HepG2 (cell line): ENCODE measurements around the gene ENPP7. TPM values are rescaled to one million over a fixed set of nuclear protein-coding genes. Genes with fewer than 3 reads are reported as not detected.
A peak's percentile ranks its signal among the peaks of the same experiment; 100 is the strongest.

Source experiments
- ASH2L ChIP-seq: fragments of 300-600, 200-600 bp; sonication (generic); IDR thresholded peaks from 2 replicates; pipeline ENCODE4 v1.7.0; 2017; ENCODE audit warnings: low read depth, mild to moderate bottlenecking, moderate library complexity, mixed read lengths, low read length; ENCODE audit not compliant: insufficient read length
- CEBPB ChIP-seq: IDR thresholded peaks from 2 replicates; pipeline ENCODE4 v1.6.1; 2011; ENCODE audit warnings: low read depth, low read length, improper control_type of control experiment, borderline replicate concordance
- IRF2 ChIP-seq: IDR thresholded peaks from 2 replicates; pipeline ENCODE4 v1.6.1; 2018; ENCODE audit warnings: missing genetic modification reagents, missing compliant biosample characterization
- JUND ChIP-seq: sonication (generic); formaldehyde crosslinking; IDR thresholded peaks from 2 replicates; pipeline ENCODE4 v1.8.0; 2022; ENCODE audit warnings: mild to moderate bottlenecking, missing genetic modification reagents
- KLF15 ChIP-seq: sonication (generic); formaldehyde crosslinking; IDR thresholded peaks from 2 replicates; pipeline ENCODE4 v1.8.1; 2023; ENCODE audit warnings: borderline replicate concordance, mild to moderate bottlenecking, inconsistent platforms, missing genetic modification reagents, mixed read lengths
- MTA1 ChIP-seq: sonication (generic); formaldehyde crosslinking; IDR thresholded peaks from 2 replicates; pipeline ENCODE4 v1.4.0; 2020; ENCODE audit warnings: missing genetic modification reagents, mild to moderate bottlenecking, borderline replicate concordance
- MTA3 ChIP-seq: sonication (generic); formaldehyde crosslinking; IDR thresholded peaks from 2 replicates; pipeline ENCODE4 v1.4.0; 2020; ENCODE audit warnings: missing genetic modification reagents
- NKX3-1 ChIP-seq: sonication (generic); formaldehyde crosslinking; IDR thresholded peaks from 2 replicates; pipeline ENCODE4 v1.5.0; 2020; ENCODE audit warnings: missing genetic modification reagents
- SNAPC5 ChIP-seq: sonication (generic); formaldehyde crosslinking; IDR thresholded peaks from 2 replicates; pipeline ENCODE4 v1.8.1; 2023; ENCODE audit warnings: mild to moderate bottlenecking, missing genetic modification reagents, borderline replicate concordance
- SOX13 ChIP-seq, 3 experiments: fragments of 450-650 bp in 1 of 3; sonication (generic) in 1 of 3; formaldehyde crosslinking in 1 of 3; IDR thresholded peaks in 2 of 3; conservative IDR thresholded peaks in 1 of 3; 2 replicates each; pipeline versions ENCODE4 v1.5.0 to v1.6.1; 2016 to 2020; ENCODE audit warnings: antibody characterized with exemption in 1 of 3, mild to moderate bottlenecking in 1 of 3, missing compliant biosample characterization in 1 of 3, missing genetic modification reagents in 1 of 3, moderate library complexity in 1 of 3
- TAF1 ChIP-seq: sonication (generic); formaldehyde crosslinking; IDR thresholded peaks from 2 replicates; pipeline ENCODE4 v1.4.0; 2020; ENCODE audit warnings: missing genetic modification reagents
- TFAP4 ChIP-seq: sonication (generic); IDR thresholded peaks from 2 replicates; pipeline ENCODE4 v1.6.1; 2016; ENCODE audit warnings: low read depth, borderline replicate concordance
- THYN1 ChIP-seq: sonication (generic); formaldehyde crosslinking; IDR thresholded peaks from 2 replicates; pipeline ENCODE4 v1.8.1; 2023; ENCODE audit warnings: low read depth, mild to moderate bottlenecking, moderate library complexity, missing genetic modification reagents, borderline replicate concordance
- TOPORS ChIP-seq: sonication (generic); formaldehyde crosslinking; IDR thresholded peaks from 2 replicates; pipeline ENCODE4 v1.8.0; 2023; ENCODE audit warnings: mild to moderate bottlenecking, missing genetic modification reagents
- ZBTB2 ChIP-seq: sonication (generic); formaldehyde crosslinking; IDR thresholded peaks from 2 replicates; pipeline ENCODE4 v1.8.0; 2022; ENCODE audit warnings: low read depth, missing genetic modification reagents
- ZBTB33 ChIP-seq: sonication (generic); formaldehyde crosslinking; IDR thresholded peaks from 2 replicates; pipeline ENCODE4 v1.4.0; 2020; ENCODE audit warnings: missing genetic modification reagents
- ZFP36 ChIP-seq: fragments of 150-350 bp; IDR thresholded peaks from 2 replicates; pipeline ENCODE4 v1.6.1; 2018; ENCODE audit warnings: borderline replicate concordance, low read length, low read depth; ENCODE audit not compliant: partially characterized antibody
- ZNF577 ChIP-seq: sonication (generic); formaldehyde crosslinking; IDR thresholded peaks from 2 replicates; pipeline ENCODE4 v1.4.0; 2020; ENCODE audit warnings: mild to moderate bottlenecking, low read depth, missing genetic modification reagents, borderline replicate concordance
- ZNF615 ChIP-seq: sonication (generic); formaldehyde crosslinking; IDR thresholded peaks from 2 replicates; pipeline ENCODE4 v1.5.0; 2020; ENCODE audit warnings: mild to moderate bottlenecking, missing genetic modification reagents, borderline replicate concordance
- ZNF737 ChIP-seq: sonication (generic); formaldehyde crosslinking; IDR thresholded peaks from 2 replicates; pipeline ENCODE4 v1.5.0; 2020; ENCODE audit warnings: missing genetic modification reagents, mild to moderate bottlenecking, borderline replicate concordance
- ZNF740 ChIP-seq: sonication (generic); formaldehyde crosslinking; IDR thresholded peaks from 2 replicates; pipeline ENCODE4 v1.4.0; 2020; ENCODE audit warnings: missing genetic modification reagents
- ZXDC ChIP-seq: sonication (generic); formaldehyde crosslinking; IDR thresholded peaks from 2 replicates; pipeline ENCODE4 v1.5.0; 2020; ENCODE audit warnings: mild to moderate bottlenecking, missing genetic modification reagents
- polyA plus RNA-seq, 8 experiments: library from polyadenylated mRNA; depleted of rRNA in 3 of 8; stranded (reverse) in 7 of 8; unstranded in 1 of 8; fragments of >200 nt; fragmentation: Illumina TruSeq in 4 of 8; extraction: Trizol in 4 of 8; gene quantifications; 2 replicates each; pipeline versions ENCODE4 v1.2.1 to v1.2.3, GENCODE V29; 2011 to 2016; ENCODE audit warnings: low read depth in 4 of 8, missing spikeins in 1 of 8, mixed read lengths in 1 of 8; ENCODE audit not compliant: insufficient read depth in 1 of 8
- total RNA-seq, 5 experiments: library from RNA; depleted of rRNA; stranded (reverse); fragments of >200 nt; fragmentation: Illumina TruSeq; extraction: Trizol; gene quantifications; 2 replicates each; pipeline ENCODE4 v1.2.3, GENCODE V29; 2016; ENCODE audit warnings: low read depth in 1 of 5

The ENPP7 gene
- total and polyA plus RNA-seq, 2 of the 13 experiments (the other 11 are each of a cell fraction or from before 2014, with no cell fraction given): 1.1 to 2.2 TPM

GRCh38 chr17:79777894-79778503 lies 47.3 kb downstream of the ENPP7 start, which contains the start of gene CBX2 (continued):
- no peak for TF ChIP-seq ZNF577 (CRISPR knock-in tag)
- TF ChIP-seq ZBTB33 (CRISPR knock-in tag): no peak
- TF ChIP-seq MTA3 (CRISPR knock-in tag): no peak
- no peak for TF ChIP-seq KLF15 (CRISPR knock-in tag)
- no peak for TF ChIP-seq ZFP36
- TF ChIP-seq CEBPB: no peak
- no peak for TF ChIP-seq ZXDC (CRISPR knock-in tag)
- no peak for TF ChIP-seq JUND
- no peak for TF ChIP-seq MTA1 (CRISPR knock-in tag)
- TF ChIP-seq TOPORS (CRISPR knock-in tag): no peak
- TF ChIP-seq TFAP4: no peak
- TF ChIP-seq ZBTB2: 0 out of 2 replicates have a peak, but pooled peaks have one; percentile 37
- TF ChIP-seq ASH2L: no peak
- TF ChIP-seq ZNF615 (CRISPR knock-in tag): no peak
- no peak for TF ChIP-seq ZNF740 (CRISPR knock-in tag)
- TF ChIP-seq SNAPC5 (CRISPR knock-in tag): no peak
- no peak for TF ChIP-seq THYN1 (CRISPR knock-in tag)
- TF ChIP-seq IRF2 (CRISPR knock-in tag): no peak
- TF ChIP-seq NKX3-1 (CRISPR knock-in tag): no peak
- no peak for TF ChIP-seq TAF1
- no peak for TF ChIP-seq ZNF737 (CRISPR knock-in tag)
- TF ChIP-seq SOX13 (IDR thresholded peaks at IDR 0.05): no peak
- TF ChIP-seq SOX13 (CRISPR knock-in tag; conservative IDR thresholded peaks at IDR 0.05 in 1 of 2, IDR thresholded peaks at IDR 0.05 in 1 of 2): no peak; a peak in 1 of 4 replicates
